ENCODE data around the gene ABR. TPM values are rescaled to one million over a fixed set of nuclear protein-coding genes. Genes with fewer than 3 reads are reported as not detected.
"Not testable (repeated sequence)": the region's sequence is repeated elsewhere in the genome, so short reads cannot be mapped to it uniquely, and the experiment has no call there.

ABR gene
- total RNA-seq, 2 donors from 2014 or later, result 243 to 326 TPM

DNA sequence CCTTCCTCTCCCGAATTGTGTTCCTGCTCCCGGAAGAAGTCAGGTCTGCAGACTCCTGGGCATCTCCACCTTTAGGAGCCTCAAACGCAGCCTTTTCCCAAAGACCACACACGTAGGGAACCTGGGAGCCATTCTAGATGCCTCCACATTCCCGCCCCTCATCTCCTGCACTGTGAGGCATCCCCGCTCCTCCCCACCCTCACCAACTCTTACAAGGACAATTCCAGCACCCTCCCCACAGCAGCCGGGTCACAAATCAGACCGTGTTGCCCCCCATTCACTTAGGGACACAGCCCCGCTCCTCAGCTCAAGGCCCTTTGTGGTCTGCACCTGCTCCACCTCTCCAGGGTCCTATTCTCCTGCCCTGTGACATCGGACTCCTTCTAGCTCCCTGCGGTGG, 49.6 kb downstream of the ABR start:
- H3K9me3 ChIP-seq, result no peaks in the 10 kb centered on the region
- H3K9ac ChIP-seq (ENCODE audit: low read depth in 2 of 2, low read length in 2 of 2), result no peak overlapping the region
- H3K27me3 ChIP-seq, result no peaks in the 10 kb centered on the region
- intact Hi-C loops (cut with DNase I), result no loop called here
- H3K4me1 ChIP-seq, result no peaks in the 10 kb centered on the region
- H3K27ac ChIP-seq, result no peak overlapping the region
- H3K4me3 ChIP-seq, result no peak overlapping the region
- DNase-seq, result no peak
- no peaks in the 10 kb centered on the region for H3K36me3 ChIP-seq
- TF ChIP-seq, protein P1, sequence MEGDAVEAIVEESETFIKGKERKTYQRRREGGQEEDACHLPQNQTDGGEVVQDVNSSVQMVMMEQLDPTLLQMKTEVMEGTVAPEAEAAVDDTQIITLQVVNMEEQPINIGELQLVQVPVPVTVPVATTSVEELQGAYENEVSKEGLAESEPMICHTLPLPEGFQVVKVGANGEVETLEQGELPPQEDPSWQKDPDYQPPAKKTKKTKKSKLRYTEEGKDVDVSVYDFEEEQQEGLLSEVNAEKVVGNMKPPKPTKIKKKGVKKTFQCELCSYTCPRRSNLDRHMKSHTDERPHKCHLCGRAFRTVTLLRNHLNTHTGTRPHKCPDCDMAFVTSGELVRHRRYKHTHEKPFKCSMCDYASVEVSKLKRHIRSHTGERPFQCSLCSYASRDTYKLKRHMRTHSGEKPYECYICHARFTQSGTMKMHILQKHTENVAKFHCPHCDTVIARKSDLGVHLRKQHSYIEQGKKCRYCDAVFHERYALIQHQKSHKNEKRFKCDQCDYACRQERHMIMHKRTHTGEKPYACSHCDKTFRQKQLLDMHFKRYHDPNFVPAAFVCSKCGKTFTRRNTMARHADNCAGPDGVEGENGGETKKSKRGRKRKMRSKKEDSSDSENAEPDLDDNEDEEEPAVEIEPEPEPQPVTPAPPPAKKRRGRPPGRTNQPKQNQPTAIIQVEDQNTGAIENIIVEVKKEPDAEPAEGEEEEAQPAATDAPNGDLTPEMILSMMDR (IDR thresholded peaks at IDR 0.05), result no peak

DNA sequence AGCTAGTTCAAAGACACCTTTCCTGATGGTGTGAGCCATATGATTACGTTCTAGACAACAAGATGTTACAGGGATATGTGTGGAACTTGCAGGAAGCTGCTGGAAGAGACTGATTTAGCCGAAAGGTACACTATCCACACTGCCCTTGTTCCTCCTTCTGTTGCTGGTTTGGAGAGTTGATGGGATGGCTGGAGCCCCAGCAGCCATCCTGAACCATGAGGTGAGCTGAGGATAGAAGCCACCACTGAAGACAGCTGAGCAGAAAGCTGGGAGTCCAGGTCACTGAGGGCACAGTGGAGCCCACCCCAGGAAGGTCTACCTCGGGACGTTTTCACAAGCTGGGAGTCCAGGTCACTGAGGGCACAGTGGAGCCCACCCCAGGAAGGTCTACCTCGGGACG, 51.3 kb downstream of the ABR start:
- H3K9me3 ChIP-seq; H3K4me3 ChIP-seq; H3K36me3 ChIP-seq; H3K9ac ChIP-seq (ENCODE audit: low read depth in 2 of 2, low read length in 2 of 2); DNase-seq; H3K4me1 ChIP-seq; intact Hi-C loops (cut with DNase I); H3K27me3 ChIP-seq; H3K27ac ChIP-seq: not testable (repeated sequence)

DNA sequence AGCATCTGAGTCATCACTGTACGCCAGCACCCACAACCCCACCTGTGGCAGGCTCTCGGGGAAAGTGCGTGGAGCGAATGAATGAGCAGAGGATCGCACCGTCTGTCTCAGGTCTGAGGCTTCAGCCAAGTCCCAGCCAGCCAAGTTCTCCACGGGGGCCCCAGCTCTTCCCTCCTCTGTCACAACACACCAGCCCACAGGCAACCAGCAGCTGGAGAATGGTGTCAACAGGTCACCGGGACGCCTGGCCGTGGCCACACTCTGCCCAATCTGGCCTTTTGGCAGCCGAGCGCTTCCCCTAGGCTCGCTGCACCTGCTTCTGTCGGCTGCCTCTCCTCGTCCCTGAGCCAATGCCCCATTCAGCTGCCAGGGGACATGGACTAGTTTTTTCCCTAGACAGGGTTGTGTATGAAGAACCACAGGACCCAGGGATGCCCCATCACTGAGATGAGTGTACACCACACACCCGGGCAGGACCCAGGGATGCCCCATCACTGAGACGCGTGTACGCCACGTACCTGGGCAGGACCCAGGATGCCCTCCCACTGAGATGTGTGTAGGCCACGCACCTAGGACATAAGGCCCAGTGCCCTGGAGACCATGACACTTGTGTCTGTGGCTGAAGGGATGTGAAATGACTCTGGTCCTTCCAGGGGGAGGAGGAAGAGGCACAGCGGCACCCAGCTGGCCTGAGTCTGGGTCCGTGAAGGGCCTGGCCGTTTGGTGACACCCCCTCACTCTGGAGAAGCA, 52.8 kb downstream of the ABR start:
- H3K36me3 ChIP-seq, result no peaks in the 10 kb centered on the region
- intact Hi-C loops (cut with DNase I), result no loop called here

DNA sequence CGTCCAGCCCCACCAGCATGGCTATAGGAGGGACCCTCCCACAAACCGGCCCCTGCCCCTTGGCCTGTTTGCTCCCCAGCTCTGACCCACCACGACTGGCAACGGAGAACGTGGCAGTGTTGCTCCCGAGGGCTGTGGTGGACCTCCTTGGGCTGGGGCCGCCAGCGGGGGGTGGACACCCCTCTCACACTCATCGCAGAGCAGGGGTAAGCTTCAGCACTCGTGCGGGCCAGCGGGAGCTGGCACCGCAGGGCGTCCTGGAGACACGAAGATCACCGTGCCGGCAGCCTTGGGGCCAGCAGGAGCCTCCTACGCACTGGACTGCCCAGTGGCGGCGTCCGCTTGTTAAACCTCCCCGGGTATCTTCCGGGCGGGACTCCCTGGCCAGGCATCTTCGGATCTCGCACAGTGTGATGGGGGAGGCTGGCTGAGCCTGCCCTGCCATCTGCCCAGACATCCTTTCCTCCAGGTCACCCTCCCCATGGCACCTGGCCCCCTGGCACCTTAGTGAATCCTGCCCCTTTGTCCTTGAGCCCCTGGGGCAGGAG, 53.5 kb downstream of the ABR start:
- intact Hi-C loops (cut with DNase I), result no loop called here
- TF ChIP-seq, protein P1 (IDR thresholded peaks at IDR 0.05), result no peak

More for the DNA sequence above, 52.8 kb downstream of the ABR start:
- TF ChIP-seq, protein P1 (IDR thresholded peaks at IDR 0.05), result no peak
- H3K4me1 ChIP-seq, result peaks cover 16% of the 10 kb centered on the region
- no peaks in the 10 kb centered on the region for H3K27me3 ChIP-seq
- no peak overlapping the region for H3K27ac ChIP-seq
- DNase-seq, result no peak
- H3K4me3 ChIP-seq, result no peak overlapping the region
- H3K9ac ChIP-seq (ENCODE audit: low read depth in 2 of 2, low read length in 2 of 2), result no peak overlapping the region
- H3K9me3 ChIP-seq, result no peaks in the 10 kb centered on the region

DNA sequence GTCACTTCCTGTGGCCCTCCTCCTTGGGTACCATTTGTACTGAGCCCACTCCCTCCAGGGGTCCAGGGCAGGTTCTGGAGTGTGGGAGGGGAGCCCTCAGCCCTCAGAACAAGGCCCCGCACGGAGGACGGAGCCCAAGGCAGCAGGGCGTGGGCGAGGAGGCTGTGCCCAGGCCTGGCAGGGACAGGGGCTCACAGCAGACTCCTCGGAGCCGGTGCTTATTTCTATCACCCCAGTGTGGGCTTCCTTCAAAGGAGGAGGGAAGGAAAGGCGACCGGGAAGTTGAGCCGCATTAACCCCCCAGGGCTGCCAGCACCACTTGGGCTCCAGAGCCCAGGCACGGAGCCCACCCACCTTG, 54.0 kb downstream of the ABR start:
- Histone ChIP-seq H3K9ac (ENCODE audit: low read depth in 2 of 2, low read length in 2 of 2) (no peak overlapping the region), H3K36me3 (no peaks in the 10 kb centered on the region), H3K4me1 (peaks cover 19% of the 10 kb centered on the region), H3K9me3 (no peaks in the 10 kb centered on the region), H3K4me3 (no peak overlapping the region), H3K27me3 (no peaks in the 10 kb centered on the region), H3K27ac (no peak overlapping the region)
- intact Hi-C loops (cut with DNase I), result no loop called here
- DNase-seq, result no peak
- TF ChIP-seq, protein P1 (IDR thresholded peaks at IDR 0.05), result no peak

More for the DNA sequence above, 53.5 kb downstream of the ABR start:
- Histone ChIP-seq H3K9me3 (no peaks in the 10 kb centered on the region), H3K4me3 (no peak overlapping the region), H3K36me3 (no peaks in the 10 kb centered on the region), H3K4me1 (peaks cover 19% of the 10 kb centered on the region), H3K9ac (ENCODE audit: low read depth in 2 of 2, low read length in 2 of 2) (no peak overlapping the region), H3K27ac (no peak overlapping the region), H3K27me3 (no peaks in the 10 kb centered on the region)
- no peak for DNase-seq

Measured in colonic mucosa (tissue), 4 donors.